RWPE2 (cell line): ENCODE results near the gene ZNF148.

ENCODE experiments used
- ATAC-seq: fragments of 200-7000 bp; cut with Tn5 transposase; 3 replicates; pipeline ENCODE4 v1.9.1; 2021; ENCODE audit warnings: low read depth
- DNase-seq: peaks from one replicate; pipeline ENCODE4 v3.0.0-alpha.2; 2020; ENCODE audit warnings: low spot score
- H3K27ac ChIP-seq: fragments of 450-650 bp; 2 replicates; pipeline ENCODE4 v1.5.1; 2017; ENCODE audit warnings: mild to moderate bottlenecking; ENCODE audit not compliant: poor library complexity, severe bottlenecking
- H3K27me3 ChIP-seq: fragments of 250-450 bp; sonication (Bioruptor Pico); 2 replicates; pipeline ENCODE4 v1.5.1; 2021; ENCODE audit warnings: mild to moderate bottlenecking, moderate library complexity; ENCODE audit not compliant: insufficient read depth, poor library complexity, severe bottlenecking
- H3K36me3 ChIP-seq: fragments of 250-450 bp; sonication (Bioruptor Pico); 2 replicates; pipeline ENCODE4 v1.5.1; 2020; ENCODE audit warnings: low read depth, mild to moderate bottlenecking, moderate library complexity
- H3K4me1 ChIP-seq: fragments of 250-450 bp; sonication (Bioruptor Pico); 2 replicates; pipeline ENCODE4 v1.5.1; 2021; ENCODE audit warnings: mild to moderate bottlenecking, moderate library complexity; ENCODE audit not compliant: insufficient read depth, poor library complexity, severe bottlenecking
- H3K4me3 ChIP-seq: fragments of 250-450 bp; sonication (Bioruptor Pico); 2 replicates; pipeline ENCODE4 v1.5.1; 2021; ENCODE audit warnings: mild to moderate bottlenecking, moderate library complexity; ENCODE audit not compliant: severe bottlenecking
- H3K9me3 ChIP-seq: fragments of 250-450 bp; sonication (Bioruptor Pico); 2 replicates; pipeline ENCODE4 v1.5.1; 2021; ENCODE audit warnings: mild to moderate bottlenecking, moderate library complexity; ENCODE audit not compliant: severe bottlenecking
- TF ChIP-seq, protein P1 (sequence below): fragments of 450-650 bp; IDR thresholded peaks from one replicate; pipeline ENCODE4 v1.5.1; 2017; ENCODE audit warnings: mild to moderate bottlenecking, moderate library complexity; ENCODE audit not compliant: poor library complexity, severe bottlenecking

The ZNF148 gene

DNA sequence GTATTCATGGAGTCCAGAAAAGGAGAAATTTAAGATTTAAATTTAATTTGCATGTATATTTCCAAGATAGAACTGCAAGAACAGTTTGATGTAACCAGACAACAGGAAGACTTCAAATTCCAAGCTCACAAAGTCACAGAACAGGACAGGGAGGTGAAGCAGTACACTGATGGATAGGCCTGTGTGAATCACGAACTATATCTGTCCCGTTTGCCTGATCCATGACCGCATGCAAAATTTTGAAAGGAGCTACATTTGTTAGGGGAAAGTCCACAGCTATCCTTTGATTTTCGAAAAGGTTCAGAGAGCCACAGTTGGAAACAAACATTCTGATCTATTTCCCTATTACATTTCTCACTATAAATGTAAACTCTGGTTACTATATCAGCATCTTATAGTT, 83.1 kb downstream of the ZNF148 start:
- H3K4me1 ChIP-seq = no peaks in the 10 kb centered on the region
- H3K27ac ChIP-seq = no peak overlapping the region
- H3K4me3 ChIP-seq = no peak overlapping the region
- H3K36me3 ChIP-seq = 0 out of 2 replicates have a peak, but pooled peaks cover 6% of the 10 kb centered on the region
- TF ChIP-seq, protein P1, sequence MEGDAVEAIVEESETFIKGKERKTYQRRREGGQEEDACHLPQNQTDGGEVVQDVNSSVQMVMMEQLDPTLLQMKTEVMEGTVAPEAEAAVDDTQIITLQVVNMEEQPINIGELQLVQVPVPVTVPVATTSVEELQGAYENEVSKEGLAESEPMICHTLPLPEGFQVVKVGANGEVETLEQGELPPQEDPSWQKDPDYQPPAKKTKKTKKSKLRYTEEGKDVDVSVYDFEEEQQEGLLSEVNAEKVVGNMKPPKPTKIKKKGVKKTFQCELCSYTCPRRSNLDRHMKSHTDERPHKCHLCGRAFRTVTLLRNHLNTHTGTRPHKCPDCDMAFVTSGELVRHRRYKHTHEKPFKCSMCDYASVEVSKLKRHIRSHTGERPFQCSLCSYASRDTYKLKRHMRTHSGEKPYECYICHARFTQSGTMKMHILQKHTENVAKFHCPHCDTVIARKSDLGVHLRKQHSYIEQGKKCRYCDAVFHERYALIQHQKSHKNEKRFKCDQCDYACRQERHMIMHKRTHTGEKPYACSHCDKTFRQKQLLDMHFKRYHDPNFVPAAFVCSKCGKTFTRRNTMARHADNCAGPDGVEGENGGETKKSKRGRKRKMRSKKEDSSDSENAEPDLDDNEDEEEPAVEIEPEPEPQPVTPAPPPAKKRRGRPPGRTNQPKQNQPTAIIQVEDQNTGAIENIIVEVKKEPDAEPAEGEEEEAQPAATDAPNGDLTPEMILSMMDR = no peak
- H3K9me3 ChIP-seq = no peaks in the 10 kb centered on the region
- no peaks in the 10 kb centered on the region for H3K27me3 ChIP-seq
- no peak for DNase-seq
- ATAC-seq = no peak

DNA sequence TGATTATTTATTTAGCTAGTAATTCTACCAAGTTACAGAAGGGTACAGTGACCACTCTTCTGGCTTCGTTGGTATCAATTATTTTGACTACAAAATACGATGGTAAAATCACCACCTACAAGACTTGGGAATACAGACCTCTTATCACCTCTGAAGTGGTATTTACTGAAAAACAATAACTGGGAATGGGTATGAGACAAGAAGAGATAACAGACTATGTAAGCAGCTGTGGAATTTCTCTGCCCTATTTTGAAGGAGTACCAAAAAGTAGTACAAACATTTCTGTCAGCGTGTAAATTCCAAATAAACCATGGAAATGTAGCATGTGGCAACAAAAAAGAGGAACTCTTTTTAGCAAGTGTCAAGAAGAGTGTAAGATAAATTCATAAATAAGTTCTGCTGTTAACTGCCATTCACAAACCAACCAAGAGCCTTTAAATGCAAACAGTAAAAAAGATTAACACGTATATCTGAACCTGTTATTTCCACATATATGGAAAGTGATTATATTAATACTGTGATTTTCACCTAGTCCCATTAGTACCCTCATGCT, 85.6 kb downstream of the ZNF148 start:
- DNase-seq = no peak
- Histone ChIP-seq H3K27ac (no peak overlapping the region), H3K4me3 (no peak overlapping the region), H3K36me3 (peaks cover 15% of the 10 kb centered on the region), H3K27me3 (no peaks in the 10 kb centered on the region), H3K9me3 (no peaks in the 10 kb centered on the region), H3K4me1 (no peaks in the 10 kb centered on the region)
- TF ChIP-seq, protein P1 = no peak
- ATAC-seq = no peak

DNA sequence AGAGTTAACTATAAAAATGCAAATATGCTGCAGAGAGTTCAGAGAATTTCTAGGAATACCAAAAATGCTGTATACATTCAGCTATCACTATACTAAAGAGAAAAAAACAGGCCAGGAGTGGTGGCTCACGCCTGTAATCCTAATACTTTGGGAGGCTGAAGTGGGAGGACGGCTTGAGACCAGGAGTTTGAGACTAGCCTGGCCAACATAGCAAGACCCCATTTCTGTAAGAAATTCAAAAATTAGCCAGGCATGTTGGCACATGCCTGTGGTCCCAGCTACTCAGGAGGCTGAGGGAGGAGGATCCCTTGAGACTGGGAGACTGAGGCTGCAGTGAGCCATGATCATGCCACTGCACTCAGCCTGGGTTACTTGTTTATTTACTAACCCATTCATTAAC, 87.9 kb downstream of the ZNF148 start:
- Histone ChIP-seq H3K4me1 (no peaks in the 10 kb centered on the region), H3K9me3 (no peaks in the 10 kb centered on the region), H3K27ac (no peak overlapping the region), H3K27me3 (no peaks in the 10 kb centered on the region), H3K4me3 (no peak overlapping the region), H3K36me3 (peaks cover 18% of the 10 kb centered on the region)
- DNase-seq (no peak), ATAC-seq (no peak)
- TF ChIP-seq, protein P1 = no peak

DNA sequence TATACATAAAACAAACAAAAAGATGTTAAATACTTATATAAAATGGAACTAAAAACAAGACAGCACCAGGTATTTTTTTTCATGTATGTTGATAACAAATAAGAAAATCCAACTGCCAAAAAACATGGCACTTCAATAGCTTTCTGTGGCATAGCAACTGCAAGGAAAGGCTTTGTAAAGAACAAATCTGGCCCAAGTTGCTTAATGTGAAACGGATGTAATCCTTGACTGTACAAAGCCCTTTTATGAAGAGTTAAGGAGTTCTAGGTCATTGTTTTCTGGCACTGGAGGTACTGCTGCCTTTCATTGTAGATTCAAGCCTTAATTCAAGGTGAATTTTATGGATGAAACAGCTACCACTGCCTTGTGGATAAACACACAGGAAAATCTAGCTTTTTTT, 93.7 kb downstream of the ZNF148 start:
- Histone ChIP-seq H3K36me3 (peaks cover 29% of the 10 kb centered on the region), H3K4me3 (no peak overlapping the region), H3K9me3 (no peaks in the 10 kb centered on the region), H3K27ac (no peak overlapping the region), H3K4me1 (no peaks in the 10 kb centered on the region), H3K27me3 (no peaks in the 10 kb centered on the region)
- ATAC-seq (no peak), DNase-seq (no peak)
- TF ChIP-seq, protein P1 = no peak

GRCh38 chr3:125280668-125281361, 94.3 kb downstream of the ZNF148 start:
- TF ChIP-seq, protein P1 = no peak

More at GRCh38 chr3:125280668-125281361, 94.3 kb downstream of the ZNF148 start:
- H3K36me3 ChIP-seq = peaks cover 33% of the 10 kb centered on the region
- no peaks in the 10 kb centered on the region for H3K4me1 ChIP-seq
- no peaks in the 10 kb centered on the region for H3K9me3 ChIP-seq
- DNase-seq = no peak
- no peak overlapping the region for H3K27ac ChIP-seq
- ATAC-seq = no peak
- H3K27me3 ChIP-seq = no peaks in the 10 kb centered on the region
- no peak overlapping the region for H3K4me3 ChIP-seq
